Lung (tissue), 12 donors: ENCODE data around the gene GABRG3. TPM values are rescaled to one million over a fixed set of nuclear protein-coding genes. Genes with fewer than 3 reads are reported as not detected.

Source experiments
- ATAC-seq: fragments of 200-7000 bp; cut with Tn5 transposase; one replicate; pipeline ENCODE4 v1.9.1; 2020; ENCODE audit warnings: moderate number of reproducible peaks; ENCODE audit not compliant: insufficient read depth, low FRiP score
- DNase-seq, 3 donors: peaks; one replicate each; pipeline ENCODE4 v3.0.0-alpha.2; 2013 to 2017
- H3K27ac ChIP-seq, 2 donors: one replicate each; pipeline ENCODE4 v1.5.1; 2013; ENCODE audit warnings: mild to moderate bottlenecking in 2 of 2, moderate library complexity in 2 of 2, control low read depth in 1 of 2, inconsistent platforms in 1 of 2, low read depth in 1 of 2, low read length in 1 of 2
- H3K27me3 ChIP-seq, 3 donors: one replicate each; pipeline ENCODE4 v1.5.1; 2013; ENCODE audit warnings: low read length in 2 of 3; ENCODE audit not compliant: control insufficient read depth in 3 of 3, insufficient read depth in 3 of 3
- H3K36me3 ChIP-seq, 4 donors: one replicate each; pipeline ENCODE4 v1.5.1; 2013; ENCODE audit warnings: low read length in 4 of 4, mild to moderate bottlenecking in 1 of 4, moderate library complexity in 1 of 4; ENCODE audit not compliant: control insufficient read depth in 4 of 4, insufficient read depth in 4 of 4
- H3K4me1 ChIP-seq, 5 donors: one replicate each; pipeline ENCODE4 v1.5.1; 2013; ENCODE audit warnings: low read length in 5 of 5, mild to moderate bottlenecking in 2 of 5, moderate library complexity in 1 of 5; ENCODE audit not compliant: control insufficient read depth in 5 of 5, insufficient read depth in 5 of 5
- H3K4me3 ChIP-seq: one replicate; pipeline ENCODE4 v1.5.1; 2013; ENCODE audit warnings: mild to moderate bottlenecking, control low read depth, moderate library complexity
- H3K9ac ChIP-seq, 2 donors: one replicate each; pipeline ENCODE4 v1.5.1; 2013; ENCODE audit warnings: low read length in 2 of 2, control low read depth in 1 of 2; ENCODE audit not compliant: insufficient read depth in 1 of 2
- H3K9me3 ChIP-seq, 4 donors: one replicate each; pipeline ENCODE4 v1.5.1; 2013; ENCODE audit warnings: low read length in 3 of 4, mild to moderate bottlenecking in 1 of 4, moderate library complexity in 1 of 4; ENCODE audit not compliant: control insufficient read depth in 4 of 4, insufficient read depth in 3 of 4
- whole genome bisulfite sequencing, 2 donors: extraction: QIAGEN DNeasy Blood & Tissue Kit; methylation state at CpG; one replicate each; pipeline ENCODE4 v1.1.7; 2013; 5-methylcytosine and 5-hydroxymethylcytosine counted together
- polyA plus RNA-seq, 2 donors: library from polyadenylated mRNA; stranded (reverse); fragments of 200-250 nt; gene quantifications; one replicate each; pipeline ENCODE4 v1.2.1, GENCODE V29; 2013
- total RNA-seq, 2 donors: library from RNA; depleted of rRNA in 1 of 2; stranded (reverse); fragments of >200 nt in 1 of 2; gene quantifications; one replicate each; pipeline ENCODE4 v1.2.1, GENCODE V29; 2014 to 2021
- TF ChIP-seq, protein P1 (sequence below): IDR thresholded peaks from 2 replicates; pipeline ENCODE4 v1.5.1; 2012; ENCODE audit warnings: mild to moderate bottlenecking; ENCODE audit errors: control extremely low read depth, extremely low read depth
- donor health status: control.
- donor health status: control.
- donor health status: Bipolar disorder and iron deficiency.
- donor health status: healthy.
- donor health status: DM: yes; HTN: yes; CAD: no.

The GABRG3 gene
- total and polyA plus RNA-seq, 4 donors: 16.9 TPM; not detected in 3

DNA sequence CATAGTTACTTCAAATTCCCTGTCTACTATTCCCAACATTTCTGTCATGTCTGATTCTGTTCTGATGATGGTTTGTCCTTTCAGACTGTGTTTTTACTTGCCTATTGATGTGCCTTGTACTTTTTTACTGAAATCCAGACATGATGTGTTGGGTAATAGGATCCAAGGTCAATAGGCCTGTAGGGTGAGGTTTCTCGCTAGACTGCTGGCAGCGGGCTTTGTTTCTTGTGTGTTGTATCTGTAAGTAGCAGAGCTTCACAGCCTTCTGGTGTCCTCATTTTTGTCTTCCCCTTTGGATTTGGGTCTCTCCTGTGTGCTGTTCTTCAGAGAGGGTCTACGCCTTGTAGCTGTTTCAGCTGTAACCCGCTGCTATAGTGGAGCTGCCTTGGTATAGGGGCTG, 140.3 kb downstream of the GABRG3 start:
- no peaks in the 10 kb centered on the region for H3K27me3 ChIP-seq
- no peaks in the 10 kb centered on the region for H3K4me1 ChIP-seq
- H3K9me3 ChIP-seq: no peaks in the 10 kb centered on the region
- no peak for ATAC-seq
- TF ChIP-seq, protein P1, sequence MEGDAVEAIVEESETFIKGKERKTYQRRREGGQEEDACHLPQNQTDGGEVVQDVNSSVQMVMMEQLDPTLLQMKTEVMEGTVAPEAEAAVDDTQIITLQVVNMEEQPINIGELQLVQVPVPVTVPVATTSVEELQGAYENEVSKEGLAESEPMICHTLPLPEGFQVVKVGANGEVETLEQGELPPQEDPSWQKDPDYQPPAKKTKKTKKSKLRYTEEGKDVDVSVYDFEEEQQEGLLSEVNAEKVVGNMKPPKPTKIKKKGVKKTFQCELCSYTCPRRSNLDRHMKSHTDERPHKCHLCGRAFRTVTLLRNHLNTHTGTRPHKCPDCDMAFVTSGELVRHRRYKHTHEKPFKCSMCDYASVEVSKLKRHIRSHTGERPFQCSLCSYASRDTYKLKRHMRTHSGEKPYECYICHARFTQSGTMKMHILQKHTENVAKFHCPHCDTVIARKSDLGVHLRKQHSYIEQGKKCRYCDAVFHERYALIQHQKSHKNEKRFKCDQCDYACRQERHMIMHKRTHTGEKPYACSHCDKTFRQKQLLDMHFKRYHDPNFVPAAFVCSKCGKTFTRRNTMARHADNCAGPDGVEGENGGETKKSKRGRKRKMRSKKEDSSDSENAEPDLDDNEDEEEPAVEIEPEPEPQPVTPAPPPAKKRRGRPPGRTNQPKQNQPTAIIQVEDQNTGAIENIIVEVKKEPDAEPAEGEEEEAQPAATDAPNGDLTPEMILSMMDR: no peak
- no peak for DNase-seq
- 96 to 97% methylated on average over 4 of the region's 4 CpGs for whole genome bisulfite sequencing, 2 donors
- H3K36me3 ChIP-seq: no peaks in the 10 kb centered on the region
- no peak overlapping the region for H3K9ac ChIP-seq
- no peak overlapping the region for H3K27ac ChIP-seq
- H3K4me3 ChIP-seq: no peak overlapping the region

DNA sequence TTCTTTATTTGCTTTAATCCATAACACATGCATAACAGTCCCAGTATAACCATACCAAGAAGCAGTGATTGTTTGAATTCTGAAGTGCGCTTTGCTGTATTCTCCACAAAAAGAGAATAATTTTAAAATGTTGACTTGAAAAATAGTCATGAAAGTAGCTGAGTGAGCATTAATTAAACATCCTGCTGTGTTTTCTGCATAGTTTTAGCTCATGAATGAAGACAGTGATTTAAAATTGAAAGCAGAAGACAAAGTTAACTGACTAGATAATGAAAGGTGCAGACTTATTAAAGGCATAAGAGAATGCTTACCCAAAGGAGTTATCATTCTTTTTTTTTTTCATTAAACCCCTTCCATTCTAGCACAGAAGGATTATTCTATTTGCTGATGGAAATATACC, 143.5 kb downstream of the GABRG3 start:
- WGBS, 2 donors: 95 to 96% methylated on average over 1 of the region's 1 CpG
- Histone ChIP-seq H3K9me3 (peaks cover 0 to 2% (median 0%) of the 10 kb centered on the region in 4 donors), H3K9ac (no peak overlapping the region), H3K4me1 (no peaks in the 10 kb centered on the region), H3K36me3 (no peaks in the 10 kb centered on the region), H3K4me3 (no peak overlapping the region), H3K27ac (no peak overlapping the region), H3K27me3 (no peaks in the 10 kb centered on the region)
- TF ChIP-seq, protein P1: no peak
- ATAC-seq: no peak
- DNase-seq: no peak

DNA sequence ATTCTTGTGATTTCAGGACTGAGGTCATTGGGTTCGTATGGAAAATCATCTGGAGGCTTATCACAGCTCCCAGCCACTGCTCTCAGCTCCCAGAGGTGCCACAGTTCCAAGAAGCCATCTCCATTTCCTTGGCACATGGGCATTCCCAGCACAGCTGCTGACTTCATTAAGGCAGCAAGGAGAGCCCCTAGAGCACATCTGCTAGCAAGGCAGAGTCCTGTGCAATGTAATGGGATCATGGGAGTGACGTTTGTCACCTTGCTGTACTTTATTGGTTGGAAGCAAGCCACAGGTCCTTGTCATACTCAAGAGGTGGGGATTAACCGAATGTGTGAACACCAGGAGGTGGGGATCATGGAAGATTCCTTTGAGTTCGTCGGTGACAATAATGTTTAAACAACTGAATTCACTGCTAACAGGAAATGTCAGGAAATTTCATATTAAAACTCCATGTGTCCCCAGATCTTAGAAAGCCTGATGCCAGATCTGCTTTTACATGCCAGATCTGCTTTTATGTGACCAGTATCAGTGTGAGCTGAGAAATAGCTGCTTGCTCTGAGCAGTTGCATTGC, 148.8 kb downstream of the GABRG3 start:
- H3K27ac ChIP-seq: no peak overlapping the region
- WGBS, 2 donors: 58 to 59% methylated on average over 5 of the region's 5 CpGs
- DNase-seq (peak in 2 of 3 donors; percentile 38 to 69), ATAC-seq (no peak)
- H3K9ac ChIP-seq: no peak overlapping the region
- no peaks in the 10 kb centered on the region for H3K36me3 ChIP-seq
- H3K4me1 ChIP-seq: peaks cover 0 to 18% (median 0%) of the 10 kb centered on the region in 5 donors
- H3K27me3 ChIP-seq: no peaks in the 10 kb centered on the region
- no peak overlapping the region for H3K4me3 ChIP-seq
- peaks cover 0 to 6% (median 0%) of the 10 kb centered on the region in 4 donors for H3K9me3 ChIP-seq
- TF ChIP-seq, protein P1: no peak

DNA sequence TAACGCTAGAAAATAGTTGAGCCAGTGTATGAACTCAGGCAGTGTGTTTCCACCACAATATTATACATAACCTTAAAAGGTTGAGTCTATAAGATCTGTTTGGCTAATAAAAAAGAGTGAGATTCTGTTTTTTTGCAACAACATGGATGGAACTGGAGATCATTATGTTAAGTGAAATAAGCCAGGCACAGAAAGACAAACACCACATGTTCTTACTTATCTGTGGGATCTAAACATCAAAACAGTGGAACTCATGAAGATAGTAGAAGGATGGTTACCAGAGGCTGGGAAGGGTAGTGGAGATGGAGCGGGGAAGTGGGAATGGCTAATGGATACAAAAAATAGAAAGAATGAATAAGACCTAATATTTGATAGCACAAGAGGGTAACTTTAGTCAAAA, 150.7 kb downstream of the GABRG3 start:
- no peaks in the 10 kb centered on the region for H3K27me3 ChIP-seq
- H3K4me3 ChIP-seq: no peak overlapping the region
- peaks cover 0 to 18% (median 0%) of the 10 kb centered on the region in 5 donors for H3K4me1 ChIP-seq
- no peak overlapping the region for H3K27ac ChIP-seq
- 91 to 96% methylated on average over 2 of the region's 2 CpGs for WGBS, 2 donors
- no peaks in the 10 kb centered on the region for H3K36me3 ChIP-seq
- H3K9ac ChIP-seq: no peak overlapping the region
- H3K9me3 ChIP-seq: peaks cover 0 to 10% (median 0%) of the 10 kb centered on the region in 4 donors
- TF ChIP-seq, protein P1: no peak
- ATAC-seq (no peak), DNase-seq (no peak)
